Mammary epithelial cell (primary cell): ENCODE measurements around the gene NEGR1.

Source experiments
- CTCF ChIP-seq, 2 donors: IDR thresholded peaks in 1 of 2; conservative IDR thresholded peaks in 1 of 2; 2 replicates each; pipeline ENCODE4 v1.5.1; 2011 to 2012; ENCODE audit warnings: inconsistent platforms in 2 of 2, low read length in 2 of 2, mild to moderate bottlenecking in 2 of 2, control low read depth in 1 of 2, low read depth in 1 of 2; ENCODE audit not compliant: insufficient read depth in 1 of 2; ENCODE audit errors: extremely low read depth in 1 of 2
- EZH2 ChIP-seq: IDR thresholded peaks from 2 replicates; pipeline ENCODE4 v1.6.1; 2012; ENCODE audit warnings: low read length, inconsistent platforms, borderline replicate concordance

- TF ChIP-seq CTCF (conservative IDR thresholded peaks at IDR 0.05 in 1 of 2, IDR thresholded peaks at IDR 0.05 in 1 of 2; ENCODE audit: extremely low read depth in 1 of 2, insufficient read depth in 1 of 2, low read depth in 1 of 2, low read length in 2 of 2) (no peak), EZH2 (no peak)
Measured at GRCh38 chr1:71572038-71572437, 710.3 kb downstream of the NEGR1 start.
